Measurements from ENCODE around the gene TTBK1.

The TTBK1 gene

DNA sequence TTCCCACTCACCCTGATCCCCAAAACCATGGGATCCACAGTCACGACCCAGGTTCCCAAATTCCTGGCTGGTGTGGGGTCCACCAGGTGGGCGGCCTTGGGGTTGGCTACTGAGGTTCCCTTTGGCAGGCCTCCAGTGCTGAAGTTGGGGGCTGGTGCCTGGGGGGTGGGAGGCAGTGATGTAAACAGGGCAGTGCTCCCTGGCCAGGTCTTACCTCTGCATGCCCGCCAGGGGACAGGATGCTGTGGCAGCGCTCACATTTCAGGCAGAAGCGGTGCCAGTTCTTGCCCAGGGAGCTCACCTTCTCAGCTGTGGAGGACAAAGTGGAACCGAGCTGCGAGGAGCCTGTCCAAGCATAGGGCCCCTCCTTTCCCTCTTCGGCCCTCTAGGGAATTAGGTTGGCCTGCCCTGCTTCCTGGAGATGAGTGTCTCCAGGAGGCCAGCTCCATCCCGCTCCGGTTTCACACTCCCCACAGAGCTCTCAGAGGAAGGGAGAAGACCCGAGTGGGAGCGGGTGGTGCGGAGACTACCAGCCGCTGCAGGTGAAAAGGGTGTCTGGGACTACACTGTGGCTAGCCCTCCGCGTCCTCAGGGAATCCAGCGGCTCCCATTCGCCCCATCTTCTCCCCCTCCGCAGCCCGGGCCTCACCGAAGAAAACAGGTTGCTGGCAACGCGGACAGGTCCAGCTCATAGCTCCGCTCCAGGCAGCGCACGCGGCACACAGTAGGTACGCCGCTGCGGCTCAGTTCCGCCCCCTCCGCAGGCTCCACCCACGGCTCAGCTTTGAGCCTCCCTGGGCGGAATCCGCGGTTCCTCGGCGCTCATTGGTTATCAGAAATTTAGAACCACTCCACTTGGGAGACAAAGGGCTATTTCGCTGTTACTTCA is 65.1 kb downstream of the TTBK1 start, which contains the start of gene CRIP3:
Gene CRIP3 (minus strand): TSS at position 726 of the 889 bp plus-strand sequence. CDS start 34 bp downstream, at position 692.
- DNase-seq, result no peak

DNA sequence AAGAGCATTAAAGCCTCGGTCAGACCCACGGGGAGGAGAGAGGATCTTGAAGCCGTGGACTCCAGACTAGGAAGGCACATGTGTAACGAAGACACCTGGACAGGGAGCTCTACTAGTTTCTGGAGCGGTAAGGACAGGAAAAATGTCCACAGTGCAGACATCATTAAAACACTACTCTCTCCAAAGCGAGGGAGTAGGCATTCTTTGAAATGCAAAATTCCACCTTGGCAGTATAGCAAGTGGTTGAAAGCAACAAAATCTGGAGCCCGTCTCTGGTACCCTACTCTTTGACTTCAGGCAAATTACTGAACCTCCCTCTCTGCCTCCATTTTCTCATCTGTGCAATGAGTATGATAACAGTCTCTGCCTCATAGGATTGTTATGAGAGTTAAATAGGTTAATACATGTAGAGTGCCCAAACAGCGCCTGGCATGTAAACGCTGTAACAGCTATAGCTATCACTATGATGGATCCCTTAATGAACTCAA is 65.8 kb downstream of the TTBK1 start:
- DNase-seq, result no peak

DNA sequence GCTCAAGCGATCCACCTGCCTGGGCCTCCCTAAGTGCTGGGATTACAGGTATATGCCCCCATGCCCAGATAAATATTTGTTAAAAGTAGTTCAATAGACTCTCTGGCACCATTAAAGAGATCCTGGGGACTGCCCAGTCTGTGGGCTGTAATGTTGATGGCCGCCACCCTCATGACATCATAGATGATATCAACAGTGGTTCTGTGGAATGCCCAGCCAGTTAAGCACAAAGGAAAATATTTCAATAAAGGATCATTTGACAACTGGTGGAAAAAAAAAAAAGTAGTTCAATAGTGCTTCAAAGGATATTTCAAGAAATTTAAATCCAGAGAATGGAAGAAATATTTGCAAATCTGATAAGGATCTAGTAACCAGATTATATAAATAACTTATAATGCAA is 66.9 kb downstream of the TTBK1 start:
- no peak for DNase-seq

DNA sequence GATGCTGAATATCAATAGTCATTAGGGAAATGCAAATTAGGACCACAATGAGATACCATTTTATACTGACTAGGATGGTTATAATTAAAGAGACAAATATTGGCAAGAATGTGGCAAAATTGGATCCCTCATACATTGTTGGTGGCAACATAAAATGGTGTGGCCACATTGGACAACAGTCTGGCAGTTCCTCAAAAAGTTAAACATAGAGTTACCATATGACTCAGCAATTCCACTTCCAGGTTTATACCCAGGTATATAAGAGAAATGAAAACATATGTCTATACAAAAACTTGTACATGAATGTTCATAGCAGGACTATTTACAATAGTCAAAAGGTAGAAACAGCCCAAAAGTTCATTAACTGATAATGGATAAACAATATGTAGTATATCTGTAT is 67.3 kb downstream of the TTBK1 start:
- DNase-seq, result no peak

DNA sequence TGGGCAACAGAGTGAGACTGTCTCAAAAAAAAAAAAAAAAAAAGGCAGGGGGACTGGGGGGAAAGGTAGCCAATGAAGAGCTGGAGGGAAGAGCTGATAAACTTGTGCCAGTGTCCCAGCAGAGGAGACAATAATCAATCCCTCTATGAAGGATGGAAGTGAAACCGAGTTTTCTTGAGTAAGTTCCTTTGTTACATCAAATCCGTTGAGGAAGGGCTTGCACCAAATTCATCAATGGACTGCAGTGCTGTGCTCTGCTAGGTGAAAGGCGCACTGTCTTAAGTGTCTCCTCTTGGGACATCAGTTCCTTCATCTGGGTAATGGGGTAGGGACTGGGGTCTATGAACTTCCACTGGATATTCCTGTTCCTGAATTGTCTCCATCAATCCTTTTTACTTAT is 68.4 kb downstream of the TTBK1 start:
- no peak for DNase-seq

DNA sequence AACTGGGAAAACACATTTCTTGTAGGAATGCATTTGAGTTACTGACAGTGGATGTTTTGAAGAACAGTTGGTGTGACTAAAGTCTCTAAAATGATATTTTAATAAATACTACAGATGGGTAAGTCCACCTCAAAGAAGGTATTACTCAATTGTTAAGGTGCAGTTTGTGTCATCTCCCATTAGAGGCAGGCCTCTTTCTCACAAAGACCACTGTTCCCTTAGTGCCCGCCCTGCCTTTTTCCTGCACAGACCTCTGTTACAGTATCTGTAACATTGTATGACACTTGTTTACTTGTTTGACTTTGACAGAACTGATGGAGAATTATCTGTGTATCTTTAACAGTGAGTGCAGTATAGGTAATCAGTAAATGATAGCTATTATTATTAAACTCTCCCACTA is 70.5 kb downstream of the TTBK1 start:
- no peak for DNase-seq

DNA sequence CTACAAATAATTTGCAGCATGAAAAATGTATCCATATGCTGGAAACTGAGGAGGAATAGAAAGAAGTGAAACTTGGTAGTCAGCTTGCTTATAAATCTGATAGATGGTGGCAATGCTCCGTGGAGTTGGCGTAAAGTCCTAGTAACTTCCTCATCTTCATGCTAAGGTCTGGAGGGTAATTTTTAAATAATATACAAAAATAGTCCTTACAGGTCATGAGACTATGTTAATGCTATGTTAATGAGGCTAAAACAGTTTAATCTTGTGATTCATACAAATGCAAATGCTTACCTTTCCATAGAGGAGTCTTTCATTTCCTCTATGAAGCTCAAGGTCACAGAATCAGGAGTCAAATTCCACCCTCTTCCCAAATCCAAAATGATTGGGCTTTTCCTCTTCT is 74.7 kb downstream of the TTBK1 start:
- DNase-seq, result no peak

DNA sequence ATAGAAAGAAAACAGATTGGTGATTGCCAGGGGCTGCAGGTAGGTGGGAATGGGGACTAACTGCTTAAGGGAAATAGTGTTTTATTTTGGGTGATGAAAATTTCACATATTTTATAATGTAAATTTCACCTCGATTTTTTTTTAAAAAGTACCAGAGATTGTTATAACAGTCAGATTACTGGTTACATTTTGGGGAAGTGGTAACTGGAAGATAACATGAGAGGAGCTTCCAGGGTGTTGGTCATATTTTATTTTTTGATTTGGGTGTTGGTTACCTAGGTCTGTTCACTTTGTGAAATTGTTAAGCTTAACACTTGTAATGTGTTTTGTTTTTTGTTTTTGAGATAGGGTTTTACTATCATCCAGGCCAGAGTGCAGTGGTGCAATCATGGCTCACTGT is 82.6 kb downstream of the TTBK1 start:
- no peak for DNase-seq

DNA sequence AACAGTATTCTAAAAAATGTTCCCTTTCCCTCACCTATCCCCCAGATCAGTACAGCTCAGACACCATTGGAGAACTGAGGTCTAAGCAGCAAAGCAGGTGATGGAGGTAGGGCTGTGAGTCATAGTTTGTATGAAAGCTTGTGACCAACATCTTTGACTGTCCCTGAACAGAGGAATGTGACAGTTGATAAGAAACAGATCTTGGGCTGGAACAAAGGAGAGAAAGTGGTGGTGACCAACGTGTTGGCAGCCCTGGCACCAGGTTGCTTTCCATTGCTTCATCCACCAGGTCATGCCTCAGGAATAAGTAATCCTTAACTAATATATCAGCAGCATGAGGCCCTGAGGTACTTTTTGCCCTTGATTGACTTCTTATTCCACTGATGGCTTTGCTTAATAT is 85.2 kb downstream of the TTBK1 start:
- no peak for DNase-seq

DNA sequence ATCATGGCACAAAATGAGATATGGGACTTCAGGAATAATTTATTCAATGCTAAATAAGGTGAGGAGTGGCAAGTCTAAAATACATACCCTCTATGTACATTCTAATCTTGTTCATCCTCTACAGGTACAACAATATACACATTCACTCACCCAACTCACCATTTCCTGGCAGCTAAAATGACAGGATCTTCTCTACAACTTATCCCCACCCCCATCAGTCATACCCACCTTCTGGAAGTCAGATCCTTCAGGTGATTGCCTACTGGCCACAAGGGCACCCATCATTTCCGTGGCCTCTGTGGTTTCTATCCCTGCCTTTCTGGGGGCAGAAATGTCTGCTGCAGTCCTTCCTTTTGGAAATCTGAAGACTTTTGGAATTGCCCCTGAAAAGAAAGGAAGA is 88.2 kb downstream of the TTBK1 start:
- DNase-seq, result no peak

DNA sequence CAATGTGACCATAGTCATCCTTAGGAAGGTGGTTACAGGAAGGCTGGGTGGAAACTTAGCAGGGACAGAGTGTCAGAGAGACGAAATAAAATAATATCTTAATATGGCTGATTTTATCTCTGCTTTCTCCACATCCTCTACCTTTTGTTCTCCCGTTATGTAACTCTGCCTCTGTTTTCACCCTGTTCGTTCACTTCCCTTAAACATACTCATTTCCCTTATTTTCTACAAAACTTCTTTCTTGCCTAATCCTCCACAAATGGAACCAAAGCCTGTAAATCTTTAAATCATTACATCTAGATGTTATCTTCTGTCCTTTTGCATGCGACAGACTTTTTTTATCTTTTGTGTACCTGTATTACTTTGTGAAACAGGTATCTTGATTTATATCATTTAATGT is 88.6 kb downstream of the TTBK1 start:
- DNase-seq, result no peak

DNA sequence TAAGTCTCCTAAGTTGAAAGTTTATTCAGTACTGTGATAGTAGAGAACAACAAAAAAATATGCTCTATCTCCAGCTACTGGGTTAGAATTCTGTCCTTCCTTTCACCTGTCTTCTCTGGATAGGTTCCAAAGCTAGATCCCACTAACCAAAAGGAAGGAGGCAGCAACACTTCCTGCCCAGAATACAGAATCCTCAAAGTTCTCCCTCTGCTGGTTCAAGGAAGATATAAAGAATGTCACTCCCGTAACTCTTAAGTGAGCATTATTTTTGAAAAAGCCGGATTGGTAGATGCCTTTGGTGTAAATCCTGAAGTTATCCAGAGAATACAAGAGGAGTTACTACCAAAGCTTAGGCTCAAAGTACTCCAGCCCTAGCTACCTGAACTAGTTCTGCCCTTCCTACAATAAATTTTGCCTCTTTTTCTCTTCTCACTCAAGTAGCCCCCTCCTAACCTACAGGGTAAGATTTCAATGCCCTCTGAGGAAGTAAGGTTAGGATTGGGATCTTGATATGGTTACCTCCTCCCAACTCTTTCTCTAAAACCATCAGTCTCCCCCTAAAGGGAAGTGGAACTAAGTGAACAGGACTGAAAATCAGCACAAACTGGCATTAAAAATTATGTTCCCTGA is 91.3 kb downstream of the TTBK1 start:
- no peak for DNase-seq

DNA sequence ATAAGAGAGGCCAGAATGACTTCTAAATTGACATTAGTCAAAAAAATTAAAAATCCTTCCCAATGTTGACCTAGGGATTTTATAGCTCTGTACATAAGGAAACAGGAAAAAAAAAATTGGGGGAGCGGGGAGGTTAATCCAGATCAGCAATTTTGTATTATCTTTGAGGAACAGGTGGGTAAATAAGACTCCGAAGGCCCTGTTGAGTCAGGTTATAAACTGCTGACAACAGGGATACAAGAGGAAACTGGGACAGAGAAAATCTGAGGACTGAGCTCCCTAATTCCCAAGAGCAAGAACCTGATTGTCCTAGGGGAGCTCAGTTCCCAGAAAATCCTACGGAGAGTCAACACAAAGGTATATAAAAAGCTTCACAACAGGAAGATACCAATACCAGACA is 92.2 kb downstream of the TTBK1 start:
- no peak for DNase-seq

DNA sequence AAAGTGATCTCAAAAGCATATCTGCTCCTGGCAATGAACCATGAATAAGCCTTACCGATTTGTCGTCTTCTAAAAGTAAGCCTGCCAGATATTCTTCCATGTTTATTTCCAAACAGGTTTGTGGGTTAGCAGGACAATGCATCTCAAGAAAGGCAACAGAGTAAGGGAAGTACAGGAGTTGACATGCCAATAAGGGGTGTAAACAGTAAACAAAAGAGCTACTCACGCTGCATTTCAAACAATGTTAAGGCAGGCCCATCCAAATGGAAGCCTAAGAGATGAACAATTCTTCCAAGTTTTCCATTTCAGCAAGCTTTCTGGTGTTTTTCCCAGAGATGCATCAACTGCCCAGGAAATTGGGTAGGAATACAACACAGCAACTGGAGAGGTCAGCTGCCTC is 93.1 kb downstream of the TTBK1 start:
- no peak for DNase-seq

Measured in NCI-H446 treated with DMSO at 0.1 percent for 48 hours (cell line).